ENCODE data around the gene ADAMTS18. TPM values are rescaled to one million over a fixed set of nuclear protein-coding genes. Genes with fewer than 3 reads are reported as not detected.

ADAMTS18 gene
- total RNA-seq, 2 experiments from 2014 or later, result not detected

DNA sequence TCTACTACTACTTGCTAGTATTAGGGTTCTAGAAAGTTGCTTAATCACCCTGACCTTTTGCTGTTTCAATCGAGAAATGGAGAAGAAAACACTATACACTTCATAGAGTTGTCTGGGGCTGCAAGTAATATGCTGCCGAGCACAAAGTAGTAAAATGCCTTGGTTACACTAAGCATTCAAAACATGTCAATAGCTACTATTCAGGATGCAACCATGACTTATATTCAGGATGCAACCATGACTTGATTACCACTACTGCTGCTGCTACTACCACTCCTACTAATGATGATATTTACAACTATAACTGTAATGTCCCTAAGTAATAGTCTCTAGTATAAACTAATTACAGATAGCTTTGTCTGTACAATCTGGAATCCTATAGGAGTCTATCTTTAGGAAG is 35.3 kb downstream of the ADAMTS18 start:
- no peaks in the 10 kb centered on the region for H3K9me3 ChIP-seq (ENCODE audit: low read length)
- H3K9me2 ChIP-seq (ENCODE audit: insufficient read depth, low read length), result no peaks in the 10 kb centered on the region
- no peaks in the 10 kb centered on the region for H3K79me2 ChIP-seq (ENCODE audit: insufficient read depth, low read depth, low read length)
- no peaks in the 10 kb centered on the region for H3K4me1 ChIP-seq (ENCODE audit: insufficient read depth, low read length, poor library complexity, severe bottlenecking)
- ChIA-PET POLR2A (no interaction called here), CTCF (ENCODE audit: unreplicated experiment) (no interaction called here)
- no peaks in the 10 kb centered on the region for H4K20me1 ChIP-seq (ENCODE audit: insufficient read depth, low read length)
- no peak overlapping the region for H3K4me3 ChIP-seq (ENCODE audit: low read depth, low read length, poor library complexity, severe bottlenecking)
- no peak overlapping the region for H3K27ac ChIP-seq (ENCODE audit: low read depth, low read length, poor library complexity, severe bottlenecking)
- H3K36me3 ChIP-seq (ENCODE audit: insufficient read depth, low read length), result no peaks in the 10 kb centered on the region
- DNase-seq (ENCODE audit: low spot score), result no peak
- H3K4me2 ChIP-seq (ENCODE audit: low read length), result no peak overlapping the region
- no TSS peak for BruUV-seq (replicated peaks)
- H2AFZ ChIP-seq (ENCODE audit: low read length), result no peak overlapping the region
- TF ChIP-seq EZH2phosphoT487 (IDR thresholded peaks at IDR 0.05; ENCODE audit: borderline replicate concordance, low read depth, low read length) (no peak), CTCF (conservative IDR thresholded peaks at IDR 0.05; ENCODE audit: low read length) (no peak)
- intact Hi-C loops (cut with micrococcal nuclease; ENCODE audit: unreplicated experiment), result loop anchor here (10.0 kb wide), 1 partner anchor 185 kb away; no protein-coding TSS in a partner anchor

- no peak overlapping the region for H3K4me2 ChIP-seq (ENCODE audit: low read length)
- no peak for TF ChIP-seq CTCF (conservative IDR thresholded peaks at IDR 0.05; ENCODE audit: low read length)
- no peak for TF ChIP-seq EZH2phosphoT487 (IDR thresholded peaks at IDR 0.05; ENCODE audit: borderline replicate concordance, low read depth, low read length)
- POLR2A ChIA-PET, result no interaction called here
Observed at GRCh38 chr16:77399066-77399465, 35.8 kb downstream of the ADAMTS18 start.

GRCh38 chr16:77398495-77398894 is 36.3 kb downstream of the ADAMTS18 start:
- no peaks in the 10 kb centered on the region for H3K9me2 ChIP-seq (ENCODE audit: insufficient read depth, low read length)
- H3K4me3 ChIP-seq (ENCODE audit: low read depth, low read length, poor library complexity, severe bottlenecking), result no peak overlapping the region
- H3K9me3 ChIP-seq (ENCODE audit: low read length), result no peaks in the 10 kb centered on the region
- BruUV-seq (replicated peaks), result no TSS peak
- POLR2A ChIA-PET, result no interaction called here
- CTCF ChIA-PET (ENCODE audit: unreplicated experiment), result no interaction called here
- H3K36me3 ChIP-seq (ENCODE audit: insufficient read depth, low read length), result no peaks in the 10 kb centered on the region
- TF ChIP-seq CTCF (conservative IDR thresholded peaks at IDR 0.05; ENCODE audit: low read length) (no peak), EZH2phosphoT487 (IDR thresholded peaks at IDR 0.05; ENCODE audit: borderline replicate concordance, low read depth, low read length) (no peak)
- H3K4me1 ChIP-seq (ENCODE audit: insufficient read depth, low read length, poor library complexity, severe bottlenecking), result no peaks in the 10 kb centered on the region
- H3K79me2 ChIP-seq (ENCODE audit: insufficient read depth, low read depth, low read length), result no peaks in the 10 kb centered on the region
- H3K4me2 ChIP-seq (ENCODE audit: low read length), result no peak overlapping the region
- H3K27ac ChIP-seq (ENCODE audit: low read depth, low read length, poor library complexity, severe bottlenecking), result no peak overlapping the region
- H2AFZ ChIP-seq (ENCODE audit: low read length), result no peak overlapping the region
- no peaks in the 10 kb centered on the region for H4K20me1 ChIP-seq (ENCODE audit: insufficient read depth, low read length)
- intact Hi-C loops (cut with micrococcal nuclease; ENCODE audit: unreplicated experiment), result loop anchor here (10.0 kb wide), 1 partner anchor 186 kb away; no protein-coding TSS in a partner anchor
- no peak for DNase-seq (ENCODE audit: low spot score)

More at GRCh38 chr16:77399066-77399465, 35.8 kb downstream of the ADAMTS18 start:
- Histone ChIP-seq H3K27ac (ENCODE audit: low read depth, low read length, poor library complexity, severe bottlenecking) (no peak overlapping the region), H3K4me1 (ENCODE audit: insufficient read depth, low read length, poor library complexity, severe bottlenecking) (no peaks in the 10 kb centered on the region), H4K20me1 (ENCODE audit: insufficient read depth, low read length) (no peaks in the 10 kb centered on the region), H3K9me3 (ENCODE audit: low read length) (no peaks in the 10 kb centered on the region), H3K79me2 (ENCODE audit: insufficient read depth, low read depth, low read length) (no peaks in the 10 kb centered on the region), H3K9me2 (ENCODE audit: insufficient read depth, low read length) (no peaks in the 10 kb centered on the region), H3K36me3 (ENCODE audit: insufficient read depth, low read length) (no peaks in the 10 kb centered on the region), H2AFZ (ENCODE audit: low read length) (no peak overlapping the region), H3K4me3 (ENCODE audit: low read depth, low read length, poor library complexity, severe bottlenecking) (no peak overlapping the region)
- DNase-seq (ENCODE audit: low spot score), result no peak
- CTCF ChIA-PET (ENCODE audit: unreplicated experiment), result no interaction called here
- intact Hi-C loops (cut with micrococcal nuclease; ENCODE audit: unreplicated experiment), result loop anchor here (10.0 kb wide), 1 partner anchor 186 kb away; no protein-coding TSS in a partner anchor
- no TSS peak for BruUV-seq (replicated peaks)

All from OCI-LY7 (cell line).